Vagina (tissue), 2 donors: ENCODE measurements around the gene ZG16.

Experiments
- CTCF ChIP-seq, 3 experiments: fragments of 450-650 bp in 2 of 3; fragments of 200-600 bp in 1 of 3; sonication (generic) in 1 of 3; IDR thresholded peaks; one replicate each; pipeline ENCODE4 v1.5.1; 2017 to 2019; ENCODE audit warnings: antibody characterized with exemption in 3 of 3, mild to moderate bottlenecking in 2 of 3, moderate library complexity in 2 of 3
- POLR2A ChIP-seq, 2 donors: fragments of 450-650 bp; IDR thresholded peaks; one replicate each; pipeline ENCODE4 v1.6.1; 2017; ENCODE audit warnings: antibody characterized with exemption in 2 of 2, mild to moderate bottlenecking in 2 of 2, moderate library complexity in 2 of 2
- POLR2AphosphoS5 ChIP-seq, 2 donors: sonication (generic); formaldehyde crosslinking; IDR thresholded peaks; one replicate each; pipeline ENCODE4 v1.9.0; 2017; ENCODE audit warnings: antibody characterized with exemption in 2 of 2, mild to moderate bottlenecking in 2 of 2, low read depth in 1 of 2; ENCODE audit not compliant: insufficient read depth in 1 of 2

DNA sequence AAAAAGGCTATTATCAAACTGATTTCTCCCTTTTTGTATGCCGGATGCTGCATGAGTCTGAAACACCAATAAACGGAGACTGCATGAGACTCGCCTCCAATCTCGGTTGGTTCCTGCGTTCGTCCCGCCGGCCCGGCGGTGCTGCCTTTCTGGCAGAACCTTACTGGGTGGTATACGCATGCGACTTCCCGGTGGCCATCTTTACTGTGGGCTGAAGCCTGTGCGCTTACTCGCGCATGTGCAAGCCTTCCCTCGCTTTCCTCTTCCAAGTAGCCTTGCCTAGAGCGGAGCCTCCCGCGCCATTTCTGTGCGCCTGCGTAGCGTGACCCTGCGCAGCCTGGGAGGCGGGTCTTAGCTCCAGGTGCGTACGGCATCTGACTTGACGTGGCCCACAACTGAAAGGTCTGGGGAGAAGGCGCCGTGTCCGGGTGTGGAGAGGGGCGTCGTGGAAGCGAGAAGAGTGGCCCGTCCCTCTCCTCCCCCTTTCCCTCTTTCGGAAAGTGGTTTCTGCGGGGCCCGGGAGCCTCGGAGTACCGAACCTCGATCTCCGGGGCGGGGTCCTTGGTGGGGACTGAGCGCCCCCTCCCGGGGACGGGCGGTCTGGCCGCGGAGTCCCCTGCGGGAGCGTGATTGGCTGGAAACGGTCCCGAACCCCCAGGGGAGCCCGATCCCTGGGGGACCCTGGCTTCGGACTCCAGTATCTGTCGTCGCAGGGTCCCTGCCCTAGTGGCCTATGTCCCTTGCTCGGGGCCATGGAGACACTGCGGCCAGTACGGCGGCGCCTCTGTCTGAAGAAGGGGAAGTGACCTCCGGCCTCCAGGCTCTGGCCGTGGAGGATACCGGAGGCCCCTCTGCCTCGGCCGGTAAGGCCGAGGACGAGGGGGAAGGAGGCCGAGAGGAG is 38.0 kb downstream of the ZG16 start, which contains the start of gene PAGR1:
- TF ChIP-seq CTCF (IDR thresholded peaks at IDR 0.05) (peak; percentile 45 to 78 (median 76)), POLR2AphosphoS5 (IDR thresholded peaks at IDR 0.05; ENCODE audit: insufficient read depth in 1 of 2, low read depth in 1 of 2) (peak; percentile 95 to 99), POLR2A (IDR thresholded peaks at IDR 0.05) (peak in 1 of 2 donors; percentile 48)
